Esophagus muscularis mucosa (tissue), 4 donors: Measurements from ENCODE around the gene SMARCC1. TPM values are rescaled to one million over a fixed set of nuclear protein-coding genes. Genes with fewer than 3 reads are reported as not detected.

Experiments used
- DNase-seq: peaks from one replicate; pipeline ENCODE4 v3.0.0-alpha.2; 2017; ENCODE audit errors: extremely low spot score
- H3K27ac ChIP-seq, 4 donors: fragments of 200-600 bp; sonication (generic); replicated peaks in 1 of 4; 1 replicate in 3 of 4; 2 replicates in 1 of 4; pipeline ENCODE4 v1.5.1; 2016 to 2019; ENCODE audit warnings: mild to moderate bottlenecking in 1 of 4
- H3K27me3 ChIP-seq, 4 donors: fragments of 200-600 bp; sonication (generic); one replicate each; pipeline versions ENCODE4 v1.5.1 to v1.6.0; 2016 to 2019
- H3K36me3 ChIP-seq, 4 donors: fragments of 200-600 bp; sonication (generic); one replicate each; pipeline ENCODE4 v1.5.1; 2016 to 2019
- H3K4me1 ChIP-seq, 4 donors: fragments of 200-600 bp; sonication (generic); one replicate each; pipeline ENCODE4 v1.5.1; 2016 to 2019
- H3K4me3 ChIP-seq, 4 donors: fragments of 200-600 bp; sonication (generic); 1 replicate in 2 of 4; 2 replicates in 2 of 4; pipeline ENCODE4 v1.5.1; 2016 to 2019; ENCODE audit warnings: mild to moderate bottlenecking in 4 of 4, moderate library complexity in 1 of 4
- H3K9me3 ChIP-seq, 4 donors: fragments of 200-600 bp; sonication (generic); 1 replicate in 3 of 4; 2 replicates in 1 of 4; pipeline ENCODE4 v1.5.1; 2016 to 2019
- CTCF ChIP-seq, 3 experiments: fragments of 200-600 bp in 2 of 3; fragments of 450-650 bp in 1 of 3; sonication (generic) in 2 of 3; IDR thresholded peaks; one replicate each; pipeline ENCODE4 v1.5.1; 2017 to 2019; ENCODE audit warnings: antibody characterized with exemption in 3 of 3, mild to moderate bottlenecking in 2 of 3, moderate library complexity in 1 of 3
- EP300 ChIP-seq: sonication (generic); formaldehyde crosslinking; IDR thresholded peaks from one replicate; pipeline ENCODE4 v1.6.1; 2017; ENCODE audit warnings: antibody characterized with exemption
- POLR2A ChIP-seq: fragments of 450-650 bp; IDR thresholded peaks from one replicate; pipeline ENCODE4 v1.6.1; 2017; ENCODE audit warnings: antibody characterized with exemption, moderate library complexity, mild to moderate bottlenecking, low read depth
- POLR2AphosphoS5 ChIP-seq, 2 donors: sonication (generic); formaldehyde crosslinking; IDR thresholded peaks; one replicate each; pipeline ENCODE4 v1.6.1; 2017; ENCODE audit warnings: antibody characterized with exemption in 2 of 2
- WGBS: methylation state at CpG from one replicate; pipeline ENCODE4 v1.1.5; 2018; 5-methylcytosine and 5-hydroxymethylcytosine counted together
- intact Hi-C: fragments of 100-400 bp; cut with DNase I; formaldehyde crosslinking; loops from one replicate; pipeline ENCODE4 v1.15.1; 2023
- total RNA-seq, 4 donors: library from RNA; depleted of rRNA; stranded (reverse); fragments of >200 nt; gene quantifications; one replicate each; pipeline versions ENCODE4 v1.1.0 to v1.2.1, GENCODE V29; 2016

SMARCC1 gene
- total RNA-seq, 4 donors from 2014 or later, result 46.1 to 57.2 (median 49.7) TPM

DNA sequence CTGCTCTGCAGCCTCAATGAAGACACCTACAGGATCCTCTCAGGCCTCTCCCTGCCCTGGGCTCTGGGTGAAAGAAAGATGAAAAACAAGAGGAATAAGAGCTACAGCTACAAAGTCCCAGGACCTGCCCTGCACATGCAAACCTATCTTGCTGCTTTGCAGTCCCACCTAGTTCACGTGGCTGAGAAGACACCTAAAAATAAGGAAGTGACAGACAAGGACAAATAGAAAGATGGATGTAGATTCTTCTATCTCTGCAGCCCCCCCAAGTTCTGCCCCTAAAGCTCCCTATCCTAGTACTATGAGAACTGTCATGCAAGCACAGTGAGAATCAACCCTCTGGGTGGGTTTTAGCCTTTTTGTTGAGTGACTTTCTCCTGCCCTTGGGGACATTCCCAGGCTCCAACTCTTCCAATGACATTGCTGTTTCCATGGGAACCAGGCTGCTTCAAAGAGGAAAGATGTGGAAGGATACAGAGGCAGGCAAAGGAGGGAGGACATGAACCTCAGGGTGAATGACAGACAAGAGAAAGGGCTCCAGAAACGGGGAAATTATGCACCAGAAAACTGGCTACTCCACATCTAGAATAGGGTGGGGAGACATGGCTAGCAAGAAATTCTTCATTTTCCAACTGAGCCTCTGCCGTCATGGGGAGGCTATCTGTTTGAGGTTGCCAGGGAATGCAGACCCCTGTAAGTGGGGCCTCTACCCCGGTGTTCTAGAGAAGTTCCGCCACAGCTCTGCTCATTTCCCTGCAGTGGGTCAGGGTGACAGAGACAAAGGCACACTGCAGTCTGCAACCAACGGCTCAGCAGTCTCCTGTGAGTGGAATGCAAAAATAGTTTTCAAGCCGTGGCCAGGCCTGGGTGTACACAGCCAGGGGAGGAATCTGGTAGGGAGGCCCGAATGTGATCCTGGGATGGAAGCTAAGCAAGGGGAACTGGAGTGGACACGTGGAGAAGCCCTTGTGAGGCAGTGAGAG, 208.2 kb downstream of the SMARCC1 start:
- no peaks in the 10 kb centered on the region for H3K9me3 ChIP-seq
- no peak for TF ChIP-seq POLR2AphosphoS5 (IDR thresholded peaks at IDR 0.05)
- TF ChIP-seq EP300, result no peak
- TF ChIP-seq POLR2A, result no peak
- H3K27ac ChIP-seq, result no peak overlapping the region
- H3K36me3 ChIP-seq, result no peaks in the 10 kb centered on the region
- H3K4me1 ChIP-seq, result peaks cover 6 to 14% (median 11%) of the 10 kb centered on the region in 4 donors
- peaks cover 0 to 13% (median 0%) of the 10 kb centered on the region in 4 donors for H3K27me3 ChIP-seq
- intact Hi-C loops, result no loop called here
- H3K4me3 ChIP-seq, result no peak overlapping the region
- 77% methylated on average over 9 of the region's 9 CpGs for WGBS
- no peak for DNase-seq

DNA sequence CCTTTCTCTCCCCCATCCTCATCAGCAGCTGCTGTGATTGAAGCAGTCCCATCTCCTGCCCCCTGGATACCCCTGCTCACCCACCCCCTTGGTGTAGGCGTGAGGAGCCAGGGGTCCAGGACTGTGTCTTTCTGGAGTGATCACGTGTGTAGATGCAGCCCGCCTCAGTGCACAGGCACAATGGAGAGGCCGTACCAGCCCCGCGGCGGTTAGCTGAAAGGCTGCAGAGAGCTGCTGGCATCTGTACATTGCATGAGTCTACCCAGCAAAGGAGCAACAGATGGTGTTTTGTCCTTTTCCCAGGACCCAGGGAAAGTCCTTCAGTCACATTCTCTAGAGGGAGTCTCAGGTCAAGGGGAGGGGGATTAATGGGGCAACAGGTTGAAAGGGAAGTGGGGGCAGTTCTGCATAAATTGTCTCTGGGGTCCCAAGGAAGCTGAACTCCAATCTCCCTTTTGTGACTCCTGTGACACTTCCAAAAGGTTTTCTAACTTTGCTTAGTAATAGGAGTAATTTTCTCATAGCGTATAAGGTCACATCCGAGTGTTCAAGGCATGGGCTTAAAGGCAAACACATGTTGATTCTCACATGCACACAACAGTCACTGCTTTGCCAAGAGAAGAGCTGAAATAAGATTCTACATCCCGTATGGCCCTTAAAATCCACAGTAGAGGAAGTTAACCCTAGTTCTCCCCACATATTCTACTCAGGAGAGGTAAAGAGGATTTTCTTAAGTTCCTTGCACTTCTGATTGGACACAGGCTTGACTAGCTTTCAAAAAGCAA, 210.1 kb downstream of the SMARCC1 start:
- TF ChIP-seq POLR2A (no peak), POLR2AphosphoS5 (IDR thresholded peaks at IDR 0.05) (no peak), CTCF (IDR thresholded peaks at IDR 0.05) (no peak), EP300 (no peak)
- Histone ChIP-seq H3K4me3 (no peak overlapping the region), H3K4me1 (no peaks in the 10 kb centered on the region), H3K36me3 (no peaks in the 10 kb centered on the region), H3K27me3 (peaks cover 0 to under 1% (median 0%) of the 10 kb centered on the region in 4 donors), H3K9me3 (no peaks in the 10 kb centered on the region), H3K27ac (no peak overlapping the region)
- 82% methylated on average over 10 of the region's 10 CpGs for WGBS
- DNase-seq, result no peak
- intact Hi-C loops, result no loop called here

DNA sequence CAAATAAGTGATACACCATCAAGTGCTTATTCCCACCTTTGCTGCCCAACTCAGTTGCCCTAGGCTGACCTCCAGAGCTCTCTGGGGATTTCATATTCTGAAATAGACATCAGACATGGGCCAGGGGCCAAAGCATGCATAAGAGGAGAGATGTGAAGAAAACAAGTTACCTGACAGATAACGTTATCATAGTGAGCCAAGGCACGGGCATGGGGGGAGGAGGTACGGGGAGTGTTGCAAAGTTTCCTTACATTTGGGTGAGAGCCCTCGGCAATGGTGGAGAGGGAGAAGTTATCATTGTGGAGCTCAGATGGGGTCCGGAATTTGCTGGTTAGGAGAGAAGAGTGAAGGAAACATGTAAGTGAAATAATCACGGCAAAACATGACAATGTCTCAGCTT, 212.8 kb downstream of the SMARCC1 start:
- Histone ChIP-seq H3K4me1 (no peaks in the 10 kb centered on the region), H3K36me3 (no peaks in the 10 kb centered on the region), H3K9me3 (no peaks in the 10 kb centered on the region), H3K27me3 (no peaks in the 10 kb centered on the region), H3K4me3 (no peak overlapping the region), H3K27ac (no peak overlapping the region)
- intact Hi-C loops, result no loop called here
- WGBS, result 91% methylated on average over 6 of the region's 6 CpGs
- DNase-seq, result no peak
- TF ChIP-seq POLR2A (no peak), CTCF (IDR thresholded peaks at IDR 0.05) (no peak), POLR2AphosphoS5 (IDR thresholded peaks at IDR 0.05) (no peak), EP300 (no peak)

GRCh38 chr3:47567149-47567548, 214.5 kb downstream of the SMARCC1 start:
- H3K9me3 ChIP-seq, result no peaks in the 10 kb centered on the region
- TF ChIP-seq POLR2A, result no peak
- TF ChIP-seq EP300, result no peak
- no peak for TF ChIP-seq CTCF (IDR thresholded peaks at IDR 0.05)
- no peak for TF ChIP-seq POLR2AphosphoS5 (IDR thresholded peaks at IDR 0.05)

DNA sequence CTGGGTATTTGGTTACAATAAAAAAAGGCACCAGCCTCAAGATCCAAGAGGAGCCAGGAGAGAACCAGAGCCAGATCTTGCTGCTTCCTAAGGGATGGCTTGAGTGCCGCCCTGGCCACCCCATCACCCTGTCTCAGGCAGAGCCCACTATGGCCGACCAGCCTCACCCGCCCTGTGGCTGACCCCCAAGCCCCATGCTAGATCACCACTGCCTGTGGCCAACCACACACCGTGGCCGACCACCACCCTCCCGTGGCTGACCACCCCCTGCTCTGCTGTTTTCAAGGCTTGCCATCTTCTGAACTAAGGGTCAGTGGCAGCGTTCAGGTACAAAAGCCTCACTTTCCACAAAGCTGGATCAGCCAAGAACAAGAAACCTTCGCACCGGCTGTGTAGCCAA, 215.0 kb downstream of the SMARCC1 start:
- 90% methylated on average over 7 of the region's 9 CpGs for WGBS
- Histone ChIP-seq H3K9me3 (no peaks in the 10 kb centered on the region), H3K36me3 (no peaks in the 10 kb centered on the region), H3K27me3 (no peaks in the 10 kb centered on the region), H3K27ac (no peak overlapping the region), H3K4me3 (no peak overlapping the region), H3K4me1 (no peaks in the 10 kb centered on the region)
- TF ChIP-seq EP300, result no peak
- no peak for DNase-seq
- intact Hi-C loops, result no loop called here

More at GRCh38 chr3:47567149-47567548, 214.5 kb downstream of the SMARCC1 start:
- intact Hi-C loops, result no loop called here
- Histone ChIP-seq H3K4me1 (no peaks in the 10 kb centered on the region), H3K36me3 (no peaks in the 10 kb centered on the region), H3K27ac (no peak overlapping the region), H3K4me3 (no peak overlapping the region), H3K27me3 (no peaks in the 10 kb centered on the region)
- 81% methylated on average over 2 of the region's 4 CpGs for WGBS
- no peak for DNase-seq
